Caco-2 (cell line): Measurements from ENCODE around the gene ACACA. TPM values are rescaled to one million over a fixed set of nuclear protein-coding genes. Genes with fewer than 3 reads are reported as not detected.

ENCODE experiments used
- BruUV-seq: library from RNA; stranded (reverse); fragments of 400-500 nt; replicated peaks from 2 replicates; lab custom pipeline; 2021; lab: Mats Ljungman, UMichigan
- CTCF ChIA-PET: fragments of 300-600 bp; sonication (Branson Sonifier 250); formaldehyde crosslinking; loops from one replicate; lab custom pipeline; 2022; ENCODE audit warnings: antibody characterized with exemption; lab: Charles Lee
- POLR2A ChIA-PET: fragments of 300-600 bp; sonication (Branson Sonifier 250); formaldehyde crosslinking; loops from one replicate; lab custom pipeline; 2022; ENCODE audit warnings: antibody characterized with exemption; lab: Charles Lee
- DNase-seq, 2 experiments: peaks; one replicate each; pipeline versions ENCODE4 v3.0.0 to v3.0.0-alpha.2; 2020 to 2022
- H3K27me3 ChIP-seq: replicated peaks from 2 replicates; pipeline ENCODE4 v1.6.0; 2011; ENCODE audit warnings: low read length; ENCODE audit not compliant: control insufficient read depth, insufficient read depth
- H3K36me3 ChIP-seq: 2 replicates; pipeline ENCODE4 v1.5.1; 2011; ENCODE audit warnings: low read length; ENCODE audit not compliant: control insufficient read depth, insufficient read depth
- H3K4me1 ChIP-seq: fragments of 250-450 bp; sonication (Bioruptor Pico); 2 replicates; pipeline ENCODE4 v1.5.1; 2020; ENCODE audit warnings: mild to moderate bottlenecking
- H3K4me3 ChIP-seq: 2 replicates; pipeline ENCODE4 v1.5.1; 2011; ENCODE audit warnings: low read depth, mild to moderate bottlenecking, control low read depth, low read length
- H3K9me3 ChIP-seq: fragments of 250-450 bp; sonication (Bioruptor Pico); 2 replicates; pipeline ENCODE4 v1.5.1; 2020; ENCODE audit warnings: mild to moderate bottlenecking, moderate library complexity
- H3K27ac Mint-ChIP-seq: one replicate; pipeline ENCODE4 v1.8.0; 2022; ENCODE audit warnings: mixed read lengths; ENCODE audit not compliant: unreplicated experiment
- H3K27me3 Mint-ChIP-seq: one replicate; pipeline ENCODE4 v1.8.0; 2022; ENCODE audit warnings: mixed read lengths; ENCODE audit not compliant: insufficient read depth, unreplicated experiment
- H3K36me3 Mint-ChIP-seq: one replicate; pipeline ENCODE4 v1.8.0; 2022; ENCODE audit warnings: mild to moderate bottlenecking, mixed read lengths; ENCODE audit not compliant: insufficient read depth, unreplicated experiment
- H3K4me1 Mint-ChIP-seq: one replicate; pipeline ENCODE4 v1.8.0; 2022; ENCODE audit warnings: low read depth, mixed read lengths; ENCODE audit not compliant: unreplicated experiment
- H3K4me3 Mint-ChIP-seq: one replicate; pipeline ENCODE4 v1.8.0; 2022; ENCODE audit warnings: mild to moderate bottlenecking, moderate library complexity, mixed read lengths; ENCODE audit not compliant: unreplicated experiment
- H3K9me3 Mint-ChIP-seq: one replicate; pipeline ENCODE4 v1.8.0; 2022; ENCODE audit warnings: mixed read lengths; ENCODE audit not compliant: unreplicated experiment
- CTCF ChIP-seq, 2 experiments: fragments of 200-600 bp in 1 of 2; IDR thresholded peaks; 1 replicate in 1 of 2; 2 replicates in 1 of 2; pipeline versions ENCODE4 v1.5.1 to v1.8.0; 2011 to 2022; ENCODE audit warnings: antibody characterized with exemption in 1 of 2, control low read depth in 1 of 2, inconsistent platforms in 1 of 2, low read depth in 1 of 2, low read length in 1 of 2, mild to moderate bottlenecking in 1 of 2, moderate library complexity in 1 of 2; ENCODE audit not compliant: insufficient read depth in 1 of 2, severe bottlenecking in 1 of 2, unreplicated experiment in 1 of 2
- intact Hi-C: fragments of 100-400 bp; cut with micrococcal nuclease; formaldehyde crosslinking; loops from one replicate; pipeline ENCODE4 v1.10.0; 2022; ENCODE audit not compliant: unreplicated experiment
- total RNA-seq: library from RNA; stranded (reverse); gene quantifications from 2 replicates; pipeline ENCODE4 v1.2.3, GENCODE V29; 2022

Gene ACACA
- total RNA-seq, 1 experiment from 2014 or later: 108 TPM

DNA sequence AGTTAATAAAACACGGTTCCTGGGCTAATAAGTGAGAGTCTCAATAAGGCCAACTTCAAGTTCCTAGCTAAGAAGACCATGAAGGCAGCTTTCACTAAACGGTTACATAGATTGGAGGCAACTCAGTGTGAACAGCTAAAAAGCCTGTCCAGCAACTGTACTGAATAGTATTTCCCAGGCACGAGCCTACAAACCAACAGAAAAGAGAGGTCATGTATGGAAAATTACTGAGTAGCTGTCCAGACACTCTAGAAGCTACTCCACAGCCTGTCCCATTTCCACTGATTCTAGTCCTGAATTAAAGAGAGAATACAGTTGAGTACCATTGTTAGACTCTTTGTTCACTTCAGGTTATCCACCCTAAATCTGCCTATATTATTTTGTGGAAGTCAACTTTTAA, 67.3 kb downstream of the ACACA start:
- Histone ChIP-seq H3K4me1 (no peaks in the 10 kb centered on the region), H3K36me3 (peaks cover 1% of the 10 kb centered on the region; the same call in 1 of the 2 replicates), H3K4me3 (no peak overlapping the region), H3K9me3 (no peaks in the 10 kb centered on the region), H3K27me3 (no peaks in the 10 kb centered on the region)
- POLR2A ChIA-PET: interaction anchor here (1.0 kb wide), 1 partner anchor 19 kb away, joined by 4 read pairs; no protein-coding TSS in a partner anchor
- CTCF ChIA-PET: no interaction called here
- BruUV-seq: no TSS peak
- no peak for DNase-seq
- no peak for TF ChIP-seq CTCF (IDR thresholded peaks at IDR 0.05; ENCODE audit: insufficient read depth in 1 of 2, low read depth in 1 of 2, low read length in 1 of 2, severe bottlenecking in 1 of 2, unreplicated experiment in 1 of 2)
- intact Hi-C loops: no loop called here
- Mint-ChIP-seq H3K4me1 (no peaks in the 10 kb centered on the region), H3K9me3 (no peaks in the 10 kb centered on the region), H3K36me3 (peaks cover 42% of the 10 kb centered on the region), H3K27me3 (no peaks in the 10 kb centered on the region), H3K27ac (no peak overlapping the region), H3K4me3 (no peak overlapping the region)

- no peak for TF ChIP-seq CTCF (IDR thresholded peaks at IDR 0.05; ENCODE audit: insufficient read depth in 1 of 2, low read depth in 1 of 2, low read length in 1 of 2, severe bottlenecking in 1 of 2, unreplicated experiment in 1 of 2)
- no peaks in the 10 kb centered on the region for H3K9me3 ChIP-seq
- intact Hi-C loops: no loop called here
- DNase-seq: no peak
- H3K4me3 ChIP-seq: no peak overlapping the region
- no peaks in the 10 kb centered on the region for H3K36me3 ChIP-seq
- no peaks in the 10 kb centered on the region for H3K27me3 ChIP-seq
- Mint-ChIP-seq H3K4me3 (no peak overlapping the region), H3K27ac (no peak overlapping the region), H3K36me3 (peaks cover 39% of the 10 kb centered on the region), H3K9me3 (no peaks in the 10 kb centered on the region), H3K27me3 (no peaks in the 10 kb centered on the region), H3K4me1 (no peaks in the 10 kb centered on the region)
- CTCF ChIA-PET: no interaction called here
- POLR2A ChIA-PET: no interaction called here
- H3K4me1 ChIP-seq: no peaks in the 10 kb centered on the region
- BruUV-seq: no TSS peak
These were observed 67.8 kb downstream of the ACACA start for GRCh38 chr17:37338847-37339246.

- intact Hi-C loops: no loop called here
- no peak for DNase-seq
- Mint-ChIP-seq H3K36me3 (peaks cover 70% of the 10 kb centered on the region), H3K27ac (peak overlapping the region; percentile 32), H3K4me3 (no peak overlapping the region), H3K27me3 (no peaks in the 10 kb centered on the region), H3K4me1 (no peaks in the 10 kb centered on the region), H3K9me3 (no peaks in the 10 kb centered on the region)
- TF ChIP-seq CTCF (IDR thresholded peaks at IDR 0.05; ENCODE audit: insufficient read depth in 1 of 2, low read depth in 1 of 2, low read length in 1 of 2, severe bottlenecking in 1 of 2, unreplicated experiment in 1 of 2): no peak
- ChIA-PET CTCF (no interaction called here), POLR2A (no interaction called here)
- Histone ChIP-seq H3K27me3 (no peaks in the 10 kb centered on the region), H3K4me1 (no peaks in the 10 kb centered on the region), H3K9me3 (no peaks in the 10 kb centered on the region), H3K36me3 (no peaks in the 10 kb centered on the region; the same call in 1 of the 2 replicates), H3K4me3 (no peak overlapping the region)
- TSS peak; percentile 12 for BruUV-seq
These were observed 79.1 kb downstream of the ACACA start for GRCh38 chr17:37327341-37328090.
